Loucy (cell line): ENCODE results near the gene SND1.

ENCODE experiments used
- H2AFZ ChIP-seq: fragments of 200-600 bp; sonication (generic); 2 replicates; pipeline ENCODE4 v1.6.0; 2016; ENCODE audit warnings: antibody characterized with exemption, mild to moderate bottlenecking, low read length, moderate library complexity
- H3F3A ChIP-seq: fragments of 200-600 bp; 2 replicates; pipeline ENCODE4 v1.6.0; 2016; ENCODE audit warnings: antibody characterized with exemption, low read depth, mild to moderate bottlenecking
- H3K27me3 ChIP-seq: fragments of 200-600 bp; sonication (generic); 2 replicates; pipeline ENCODE4 v1.6.1; 2014; ENCODE audit warnings: low read length, mild to moderate bottlenecking; ENCODE audit not compliant: insufficient read depth, poor library complexity, severe bottlenecking
- H3K36me3 ChIP-seq: fragments of 200-600 bp; sonication (generic); 2 replicates; pipeline ENCODE4 v1.6.1; 2016; ENCODE audit warnings: low read length; ENCODE audit not compliant: insufficient read depth
- H3K4me1 ChIP-seq: fragments of 200-600 bp; sonication (generic); 2 replicates; pipeline ENCODE4 v1.5.1; 2014; ENCODE audit warnings: low read length, mild to moderate bottlenecking; ENCODE audit not compliant: insufficient read depth, poor library complexity, severe bottlenecking
- H3K4me2 ChIP-seq: fragments of 200-600 bp; sonication (generic); 2 replicates; pipeline ENCODE4 v1.6.0; 2014; ENCODE audit warnings: antibody characterized with exemption, low read length, low read depth, mild to moderate bottlenecking; ENCODE audit not compliant: poor library complexity, severe bottlenecking
- H3K4me3 ChIP-seq: fragments of 200-600 bp; sonication (generic); 2 replicates; pipeline ENCODE4 v1.5.1; 2014; ENCODE audit warnings: low read length, mild to moderate bottlenecking, mixed read lengths; ENCODE audit not compliant: poor library complexity, severe bottlenecking
- H3K79me2 ChIP-seq: fragments of 200-600 bp; sonication (generic); 2 replicates; pipeline ENCODE4 v1.6.1; 2014; ENCODE audit warnings: low read length; ENCODE audit not compliant: insufficient read depth
- H3K9ac ChIP-seq: fragments of 200-600 bp; sonication (generic); 2 replicates; pipeline ENCODE4 v1.6.0; 2014; ENCODE audit warnings: mild to moderate bottlenecking, low read depth, low read length, moderate library complexity; ENCODE audit not compliant: poor library complexity, severe bottlenecking
- H3K9me2 ChIP-seq: fragments of 200-600 bp; sonication (generic); replicated peaks from 2 replicates; pipeline ENCODE4 v1.6.1; 2016; ENCODE audit warnings: low read depth, low read length, mixed read lengths
- H3K9me3 ChIP-seq: fragments of 200-600 bp; sonication (generic); 2 replicates; pipeline ENCODE4 v1.6.1; 2014; ENCODE audit warnings: mild to moderate bottlenecking, antibody characterized with exemption, low read length, low read depth; ENCODE audit not compliant: insufficient read depth
- H4K20me1 ChIP-seq: fragments of 200-600 bp; sonication (generic); 2 replicates; pipeline ENCODE4 v1.6.0; 2014; ENCODE audit warnings: antibody characterized with exemption, low read length, mild to moderate bottlenecking; ENCODE audit not compliant: insufficient read depth, poor library complexity, severe bottlenecking
- CTCF ChIP-seq: fragments of 200-600 bp; sonication (generic); conservative IDR thresholded peaks from 2 replicates; pipeline ENCODE4 v1.5.1; 2014; ENCODE audit warnings: mild to moderate bottlenecking, antibody characterized with exemption, low read length
- EZH2phosphoT487 ChIP-seq: fragments of 200-600 bp; IDR thresholded peaks from 2 replicates; pipeline ENCODE4 v1.6.1; 2018; ENCODE audit warnings: antibody characterized with exemption, mild to moderate bottlenecking, moderate library complexity, borderline replicate concordance

The SND1 gene

GRCh38 chr7:127612263-127612662 is 39.7 kb upstream of the SND1 start:
- Histone ChIP-seq H3K4me2 (no peak overlapping the region), H3K4me1 (no peaks in the 10 kb centered on the region), H3K27me3 (peaks cover 12% of the 10 kb centered on the region), H3K9ac (no peak overlapping the region), H4K20me1 (no peaks in the 10 kb centered on the region), H3K9me3 (peaks cover 2% of the 10 kb centered on the region; the same call in 1 of the 2 replicates), H3K4me3 (no peak overlapping the region), H3K9me2 (no peaks in the 10 kb centered on the region), H3K79me2 (no peaks in the 10 kb centered on the region), H3F3A (no peaks in the 10 kb centered on the region), H3K36me3 (no peaks in the 10 kb centered on the region), H2AFZ (no peak overlapping the region)
- TF ChIP-seq EZH2phosphoT487 (no peak), CTCF (no peak)

- no peak for TF ChIP-seq EZH2phosphoT487
- TF ChIP-seq CTCF, result no peak
- Histone ChIP-seq H3K9me3 (no peaks in the 10 kb centered on the region), H3K9me2 (no peaks in the 10 kb centered on the region), H3K4me2 (no peak overlapping the region), H2AFZ (no peak overlapping the region), H3K4me1 (no peaks in the 10 kb centered on the region), H3F3A (no peaks in the 10 kb centered on the region), H3K36me3 (no peaks in the 10 kb centered on the region), H3K27me3 (peaks cover 29% of the 10 kb centered on the region), H3K9ac (no peak overlapping the region), H4K20me1 (no peaks in the 10 kb centered on the region), H3K79me2 (no peaks in the 10 kb centered on the region), H3K4me3 (no peak overlapping the region)
These were observed 35.3 kb upstream of the SND1 start for GRCh38 chr7:127616724-127617123.

- Histone ChIP-seq H2AFZ (no peak within 1 kb of the TSS), H3K4me2 (no peak within 1 kb of the TSS), H3K79me2 (no peaks in the 10 kb centered on the region), H4K20me1 (no peaks in the 10 kb centered on the region), H3K27me3 (peaks cover 29% of the 10 kb centered on the region), H3F3A (no peaks in the 10 kb centered on the region), H3K9me3 (no peaks in the 10 kb centered on the region), H3K4me3 (no peak within 1 kb of the TSS), H3K9me2 (no peaks in the 10 kb centered on the region), H3K4me1 (no peaks in the 10 kb centered on the region), H3K9ac (no peak within 1 kb of the TSS), H3K36me3 (no peaks in the 10 kb centered on the region)
- no peak for TF ChIP-seq EZH2phosphoT487
- TF ChIP-seq CTCF, result no peak
These were observed 34.0 kb upstream of the SND1 start, which contains the start of gene PAX4 for GRCh38 chr7:127618042-127618441. Gene PAX4, minus strand, starts transcription at chr7:127618142. Its CDS starts 2,214 bp downstream, at chr7:127615928.
